Measurements from ENCODE around the gene VGLL2. TPM values are rescaled to one million over a fixed set of nuclear protein-coding genes. Genes with fewer than 3 reads are reported as not detected.

The VGLL2 gene
- total RNA-seq, 4 donors from 2014 or later = not detected

DNA sequence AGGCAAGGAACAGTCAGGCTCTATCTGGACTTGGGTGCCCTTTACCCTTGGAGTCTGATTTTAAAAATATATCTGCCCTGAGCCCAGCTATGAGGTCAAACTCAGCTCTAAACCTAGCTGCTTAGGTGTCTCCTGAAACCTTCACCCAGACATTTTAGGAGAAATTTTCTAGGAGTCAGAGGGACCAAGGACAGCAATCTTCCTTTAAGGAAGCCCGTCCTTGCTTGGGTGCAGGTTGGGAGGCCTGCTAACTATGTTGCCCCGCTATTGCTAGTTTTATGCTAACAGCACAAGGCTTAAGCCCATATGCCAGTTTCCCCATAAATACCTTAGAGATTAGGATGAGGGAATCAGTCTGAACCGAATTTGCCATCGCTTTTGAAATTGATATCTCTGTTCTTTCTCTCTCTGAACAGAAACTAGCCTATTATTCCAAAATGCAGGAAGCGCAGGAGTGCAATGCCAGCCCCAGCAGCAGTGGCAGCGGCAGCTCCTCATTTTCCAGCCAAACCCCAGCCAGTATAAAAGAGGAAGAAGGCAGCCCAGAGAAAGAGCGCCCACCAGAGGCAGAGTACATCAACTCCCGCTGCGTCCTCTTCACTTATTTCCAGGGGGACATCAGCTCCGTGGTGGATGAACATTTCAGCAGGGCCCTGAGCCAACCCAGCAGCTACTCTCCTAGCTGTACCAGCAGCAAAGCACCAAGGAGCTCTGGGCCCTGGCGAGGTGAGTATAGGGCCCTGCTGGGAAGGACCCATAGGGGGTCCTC, 2.6 kb downstream of the VGLL2 start:
- H3K4me3 ChIP-seq = no peak overlapping the region
- H3K36me3 ChIP-seq = no peaks in the 10 kb centered on the region
- TF ChIP-seq POLR2A (IDR thresholded peaks at IDR 0.05) (no peak), CTCF (IDR thresholded peaks at IDR 0.05) (no peak)
- intact Hi-C loops (cut with DNase I; ENCODE audit: low total_unique reads) = no loop called here
- H3K27ac ChIP-seq = no peak overlapping the region
- peaks cover 0 to 72% of the 10 kb centered on the region in 2 donors for H3K27me3 ChIP-seq
- no peak for DNase-seq
- no peaks in the 10 kb centered on the region for H3K9me3 ChIP-seq
- peaks cover 0 to 5% of the 10 kb centered on the region in 2 donors for H3K4me1 ChIP-seq

DNA sequence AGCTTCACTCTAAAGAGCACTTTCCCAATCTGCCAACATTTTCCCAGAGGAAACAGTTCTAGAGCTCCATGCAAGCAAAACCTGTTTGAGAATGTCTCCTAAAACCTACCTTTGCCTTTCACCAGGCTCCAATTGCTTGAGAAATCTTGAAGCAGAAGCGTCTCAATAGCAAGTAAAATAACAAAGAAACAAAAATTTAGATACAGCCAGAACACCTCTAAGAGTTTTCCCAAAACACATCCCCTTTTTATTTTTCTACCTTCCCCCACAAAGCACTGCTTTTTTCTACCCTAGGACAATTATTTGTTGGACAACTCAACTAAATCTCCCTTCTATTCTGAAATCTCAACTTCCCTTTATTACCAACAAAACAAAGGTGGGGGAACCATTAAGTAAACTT, 3.6 kb downstream of the VGLL2 start:
- TF ChIP-seq POLR2A (IDR thresholded peaks at IDR 0.05) (no peak), CTCF (IDR thresholded peaks at IDR 0.05) (no peak)
- DNase-seq = no peak
- no peaks in the 10 kb centered on the region for H3K9me3 ChIP-seq
- H3K27ac ChIP-seq = no peak overlapping the region
- intact Hi-C loops (cut with DNase I; ENCODE audit: low total_unique reads) = no loop called here
- no peaks in the 10 kb centered on the region for H3K36me3 ChIP-seq
- peaks cover 0 to 5% of the 10 kb centered on the region in 2 donors for H3K4me1 ChIP-seq
- H3K4me3 ChIP-seq = no peak overlapping the region
- H3K27me3 ChIP-seq = peaks cover 0 to 64% of the 10 kb centered on the region in 2 donors

- no peak for TF ChIP-seq CTCF (IDR thresholded peaks at IDR 0.05)
- TF ChIP-seq POLR2A (IDR thresholded peaks at IDR 0.05) = no peak
- no peak for DNase-seq
- intact Hi-C loops (cut with DNase I; ENCODE audit: low total_unique reads) = no loop called here
- H3K4me3 ChIP-seq = no peak overlapping the region
- no peaks in the 10 kb centered on the region for H3K36me3 ChIP-seq
- H3K27ac ChIP-seq = no peak overlapping the region
- H3K4me1 ChIP-seq = peaks cover 0 to under 1% of the 10 kb centered on the region in 2 donors
- no peaks in the 10 kb centered on the region for H3K9me3 ChIP-seq
- H3K27me3 ChIP-seq = peaks cover 0 to 57% of the 10 kb centered on the region in 2 donors
These were observed 4.3 kb downstream of the VGLL2 start for GRCh38 chr6:117269638-117270054.

GRCh38 chr6:117270055-117270842, 4.9 kb downstream of the VGLL2 start:
- H3K27ac ChIP-seq = no peak overlapping the region
- no peak overlapping the region for H3K4me3 ChIP-seq
- peaks cover 0 to 56% of the 10 kb centered on the region in 2 donors for H3K27me3 ChIP-seq

More at GRCh38 chr6:117270055-117270842, 4.9 kb downstream of the VGLL2 start:
- no peaks in the 10 kb centered on the region for H3K4me1 ChIP-seq
- no peaks in the 10 kb centered on the region for H3K36me3 ChIP-seq
- intact Hi-C loops (cut with DNase I; ENCODE audit: low total_unique reads) = no loop called here
- TF ChIP-seq CTCF (IDR thresholded peaks at IDR 0.05) (no peak), POLR2A (IDR thresholded peaks at IDR 0.05) (no peak)
- no peak for DNase-seq
- no peaks in the 10 kb centered on the region for H3K9me3 ChIP-seq

All from uterus (tissue), 4 donors.